Stimulated activated CD4-positive, alpha-beta T cell treated with anti-CD3 and anti-CD28 coated beads, Interleukin-4, amount 100 ng/mL, for 48 hours (primary cell): Measurements from ENCODE around the gene MCEE.
"Not testable (repeated sequence)": the region's sequence is repeated elsewhere in the genome, so short reads cannot be mapped to it uniquely, and the experiment has no call there.

Source experiments
- DNase-seq, 2 donors: peaks; one replicate each; pipeline ENCODE4 v3.0.0-alpha.2; 2020; ENCODE audit warnings: low read depth in 2 of 2

The MCEE gene

GRCh38 chr2:71126957-71127356 is 3.1 kb downstream of the MCEE start:
- no peak for DNase-seq

GRCh38 chr2:71125506-71126294 is 4.3 kb downstream of the MCEE start:
- no peak for DNase-seq

GRCh38 chr2:71122387-71123298 is 7.4 kb downstream of the MCEE start:
- no peak for DNase-seq

- no peak for DNase-seq
Observed at GRCh38 chr2:71121479-71121878, 8.6 kb downstream of the MCEE start.

GRCh38 chr2:71120195-71120594 is 9.8 kb downstream of the MCEE start:
- DNase-seq = no peak

- no peak for DNase-seq
Observed at GRCh38 chr2:71117063-71117462, 13.0 kb downstream of the MCEE start.

GRCh38 chr2:71113843-71114242 is 16.2 kb downstream of the MCEE start:
- DNase-seq = no peak

GRCh38 chr2:71108091-71108490 is 21.9 kb downstream of the MCEE start:
- DNase-seq = no peak

GRCh38 chr2:71106463-71106862 is 23.6 kb downstream of the MCEE start:
- DNase-seq = not testable (repeated sequence)

GRCh38 chr2:71103809-71104208 is 26.2 kb downstream of the MCEE start:
- DNase-seq = no peak

- DNase-seq = no peak
Observed at GRCh38 chr2:71102981-71103681, 26.9 kb downstream of the MCEE start.

- no peak for DNase-seq
Observed at GRCh38 chr2:71101656-71102055, 28.4 kb downstream of the MCEE start.

GRCh38 chr2:71100195-71100964 is 29.6 kb downstream of the MCEE start:
- peak; percentile 32 to 37 for DNase-seq

GRCh38 chr2:71092491-71093260 is 37.4 kb downstream of the MCEE start:
- not testable (repeated sequence) for DNase-seq

GRCh38 chr2:71091808-71092207 is 38.2 kb downstream of the MCEE start:
- not testable (repeated sequence) for DNase-seq

GRCh38 chr2:71089475-71089874 is 40.6 kb downstream of the MCEE start:
- DNase-seq = not testable (repeated sequence)

GRCh38 chr2:71085325-71086003 is 44.6 kb downstream of the MCEE start:
- not testable (repeated sequence) for DNase-seq

GRCh38 chr2:71083752-71084312 is 46.2 kb downstream of the MCEE start:
- DNase-seq = not testable (repeated sequence)

- not testable (repeated sequence) for DNase-seq
Observed at GRCh38 chr2:71083297-71083696, 46.7 kb downstream of the MCEE start.
